Measurements from ENCODE around the gene ZNRD2. TPM values are rescaled to one million over a fixed set of nuclear protein-coding genes. Genes with fewer than 3 reads are reported as not detected.

Gene ZNRD2
- total and polyA plus RNA-seq, 10 of the 15 experiments (the other 5 are each of a cell fraction or from before 2014, with no cell fraction given) = 7.9 to 111 (median 55.4) TPM

DNA sequence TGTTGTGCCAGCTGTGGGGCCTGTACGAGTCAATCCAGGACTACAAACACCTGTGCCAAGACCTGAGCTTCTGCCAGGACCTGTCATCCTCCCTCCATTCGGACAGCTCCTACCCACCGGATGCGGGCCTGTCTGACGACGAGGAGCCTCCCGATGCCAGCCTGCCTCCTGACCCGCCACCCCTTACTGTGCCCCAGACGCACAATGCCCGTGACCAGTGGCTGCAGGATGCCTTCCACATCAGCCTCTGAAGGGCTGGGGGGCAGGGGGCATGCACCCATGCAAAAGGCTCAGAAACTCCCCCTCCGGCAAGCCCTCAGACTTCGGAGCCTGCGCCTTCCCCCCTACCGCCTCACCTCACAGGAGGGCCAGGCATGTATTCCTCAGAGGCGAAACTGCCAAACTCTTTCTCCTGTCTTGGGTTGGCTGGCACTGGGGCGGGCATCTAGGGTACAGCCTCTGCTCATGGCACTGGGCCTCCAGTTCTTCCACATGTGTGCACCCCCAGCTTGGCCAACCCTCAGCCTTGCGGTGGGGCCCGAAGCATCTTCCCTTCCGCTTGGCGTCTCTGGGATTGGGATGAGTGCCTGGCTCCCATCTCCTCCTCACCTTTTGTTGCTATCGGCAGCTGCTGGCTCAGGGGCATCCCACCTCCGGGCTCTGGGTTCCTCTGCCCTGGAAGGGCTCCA, 3.3 kb downstream of the ZNRD2 start:
- Histone ChIP-seq H2AFZ (ENCODE audit: control insufficient read depth, low read depth, low read length) (no peak overlapping the region), H3K9ac (ENCODE audit: control insufficient read depth, insufficient read depth, low read length) (peak overlapping the region; percentile 64), H3K79me2 (ENCODE audit: control insufficient read depth, insufficient read depth, low read length) (peaks cover 78% of the 10 kb centered on the region), H3K4me1 (ENCODE audit: control insufficient read depth, insufficient read depth, low read length) (peaks cover 38% of the 10 kb centered on the region), H3K4me3 (peak overlapping the region; percentile 69), H3K4me2 (ENCODE audit: control insufficient read depth, insufficient read depth) (peak overlapping the region; percentile 94), H3K27me3 (replicated peaks in 1 of 2; ENCODE audit: control insufficient read depth in 2 of 2, insufficient read depth in 2 of 2, low read length in 1 of 2) (no peaks in the 10 kb centered on the region), H3K27ac (ENCODE audit: control insufficient read depth, insufficient read depth) (peak overlapping the region; percentile 43; the same call in 1 of the 2 replicates), H4K20me1 (ENCODE audit: control insufficient read depth, insufficient read depth) (no peaks in the 10 kb centered on the region; the same call in 1 of the 2 replicates), H3K36me3 (ENCODE audit: control insufficient read depth in 2 of 2, insufficient read depth in 2 of 2, low read length in 1 of 2) (no peaks in the 10 kb centered on the region; a peak in 1 of 4 replicates), H3K9me3 (replicated peaks; ENCODE audit: control insufficient read depth, insufficient read depth, low read length) (no peaks in the 10 kb centered on the region)
- intact Hi-C loops (cut with micrococcal nuclease; ENCODE audit: unreplicated experiment) (loop anchor here (1.0 to 5.0 kb wide), 4 partner anchors 15 to 156 kb away; partner anchors contain the start of gene PCNX3), in situ Hi-C loops (cut with MboI) (no loop called here)
- POLR2A ChIA-PET = interaction anchor here (0.6 to 4.7 kb wide), 7 partner anchors 15 to 84 kb away, joined by 3 to 66 read pairs (median 10); partner anchors contain the start of genes PCNX3 and SIPA1
- SMC1A ChIA-PET (ENCODE audit: uncharacterized antibody, unreplicated experiment) = interaction anchor here (1.1 to 4.8 kb wide), 8 partner anchors 13 to 43 kb away, joined by 3 to 48 read pairs (median 7); partner anchors contain the start of gene KCNK7
- ATAC-seq = no peak
- no peak for FAIRE-seq
- no TSS peak for BruUV-seq (replicated peaks)
- TF ChIP-seq ATF3 (IDR thresholded peaks at IDR 0.05; ENCODE audit: borderline replicate concordance, extremely low read depth, low read depth, low read length) = no peak
- TF ChIP-seq, protein P1, sequence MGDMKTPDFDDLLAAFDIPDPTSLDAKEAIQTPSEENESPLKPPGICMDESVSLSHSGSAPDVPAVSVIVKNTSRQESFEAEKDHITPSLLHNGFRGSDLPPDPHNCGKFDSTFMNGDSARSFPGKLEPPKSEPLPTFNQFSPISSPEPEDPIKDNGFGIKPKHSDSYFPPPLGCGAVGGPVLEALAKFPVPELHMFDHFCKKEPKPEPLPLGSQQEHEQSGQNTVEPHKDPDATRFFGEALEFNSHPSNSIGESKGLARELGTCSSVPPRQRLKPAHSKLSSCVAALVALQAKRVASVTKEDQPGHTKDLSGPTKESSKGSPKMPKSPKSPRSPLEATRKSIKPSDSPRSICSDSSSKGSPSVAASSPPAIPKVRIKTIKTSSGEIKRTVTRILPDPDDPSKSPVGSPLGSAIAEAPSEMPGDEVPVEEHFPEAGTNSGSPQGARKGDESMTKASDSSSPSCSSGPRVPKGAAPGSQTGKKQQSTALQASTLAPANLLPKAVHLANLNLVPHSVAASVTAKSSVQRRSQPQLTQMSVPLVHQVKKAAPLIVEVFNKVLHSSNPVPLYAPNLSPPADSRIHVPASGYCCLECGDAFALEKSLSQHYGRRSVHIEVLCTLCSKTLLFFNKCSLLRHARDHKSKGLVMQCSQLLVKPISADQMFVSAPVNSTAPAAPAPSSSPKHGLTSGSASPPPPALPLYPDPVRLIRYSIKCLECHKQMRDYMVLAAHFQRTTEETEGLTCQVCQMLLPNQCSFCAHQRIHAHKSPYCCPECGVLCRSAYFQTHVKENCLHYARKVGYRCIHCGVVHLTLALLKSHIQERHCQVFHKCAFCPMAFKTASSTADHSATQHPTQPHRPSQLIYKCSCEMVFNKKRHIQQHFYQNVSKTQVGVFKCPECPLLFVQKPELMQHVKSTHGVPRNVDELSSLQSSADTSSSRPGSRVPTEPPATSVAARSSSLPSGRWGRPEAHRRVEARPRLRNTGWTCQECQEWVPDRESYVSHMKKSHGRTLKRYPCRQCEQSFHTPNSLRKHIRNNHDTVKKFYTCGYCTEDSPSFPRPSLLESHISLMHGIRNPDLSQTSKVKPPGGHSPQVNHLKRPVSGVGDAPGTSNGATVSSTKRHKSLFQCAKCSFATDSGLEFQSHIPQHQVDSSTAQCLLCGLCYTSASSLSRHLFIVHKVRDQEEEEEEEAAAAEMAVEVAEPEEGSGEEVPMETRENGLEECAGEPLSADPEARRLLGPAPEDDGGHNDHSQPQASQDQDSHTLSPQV (IDR thresholded peaks at IDR 0.05) = no peak
- TF ChIP-seq, protein P2, sequence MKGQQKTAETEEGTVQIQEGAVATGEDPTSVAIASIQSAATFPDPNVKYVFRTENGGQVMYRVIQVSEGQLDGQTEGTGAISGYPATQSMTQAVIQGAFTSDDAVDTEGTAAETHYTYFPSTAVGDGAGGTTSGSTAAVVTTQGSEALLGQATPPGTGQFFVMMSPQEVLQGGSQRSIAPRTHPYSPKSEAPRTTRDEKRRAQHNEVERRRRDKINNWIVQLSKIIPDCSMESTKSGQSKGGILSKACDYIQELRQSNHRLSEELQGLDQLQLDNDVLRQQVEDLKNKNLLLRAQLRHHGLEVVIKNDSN (IDR thresholded peaks at IDR 0.05; ENCODE audit: borderline replicate concordance, extremely low read length, insufficient read depth, low read depth, low read length) = no peak
- no peak for TF ChIP-seq ZSCAN29 (IDR thresholded peaks at IDR 0.05)
- WGBS (ENCODE audit: insufficient coverage, insufficient replicate concordance, low lambda C conversion rate, missing lambda C conversion rate) = 2% methylated on average over 22 of the region's 22 CpGs
- DNase-seq (ENCODE audit: low read depth, low spot score) = no peak
- CTCF ChIA-PET = interaction anchor here (1.3 to 5.5 kb wide), 8 partner anchors 14 to 190 kb away, joined by 3 to 89 read pairs (median 16); partner anchors contain the start of genes PCNX3 and SIPA1
- RAD21 ChIA-PET (ENCODE audit: unreplicated experiment) = interaction anchor here (1.2 to 6.1 kb wide), 8 partner anchors 15 to 65 kb away, joined by 5 to 58 read pairs (median 10); partner anchors contain the start of genes MAP3K11 and PCNX3
